IMR-90 (cell line): ENCODE results near the gene DPYD. TPM values are rescaled to one million over a fixed set of nuclear protein-coding genes. Genes with fewer than 3 reads are reported as not detected.
A peak's percentile ranks its signal among the peaks of the same experiment; 100 is the strongest.

Experiments
- ATAC-seq: fragments of 200-7000 bp; cut with Tn5 transposase; 2 replicates; pipeline ENCODE4 v1.9.1; 2020; ENCODE audit warnings: low read depth, mild to moderate bottlenecking, moderate library complexity
- BruUV-seq: library from RNA; stranded (reverse); fragments of 400-500 nt; replicated peaks from 2 replicates; lab custom pipeline; 2021; lab: Mats Ljungman, UMichigan
- CTCF ChIA-PET: fragments of 300-600 bp; formaldehyde crosslinking; extraction: SDS; loops from one replicate; lab custom pipeline; 2021; ENCODE audit warnings: antibody characterized with exemption; lab: Yijun Ruan, JAX
- POLR2A ChIA-PET: fragments of 300-600 bp; sonication (Branson Sonifier 250); formaldehyde crosslinking; loops from one replicate; lab custom pipeline; 2022; ENCODE audit warnings: antibody characterized with exemption; ENCODE audit not compliant: unreplicated experiment; lab: Charles Lee
- DNase-seq: peaks from one replicate; pipeline ENCODE4 v3.0.0; 2013
- H2AFZ ChIP-seq: replicated peaks from 2 replicates; pipeline ENCODE3; 2013; ENCODE audit warnings: low read length, mild to moderate bottlenecking; ENCODE audit not compliant: poor library complexity
- H2AK5ac ChIP-seq: 2 replicates; pipeline ENCODE4 v1.6.1; 2013; ENCODE audit warnings: low read depth, low read length, inconsistent platforms
- H2AK9ac ChIP-seq: replicated peaks from 2 replicates; pipeline ENCODE3; 2013; ENCODE audit warnings: mild to moderate bottlenecking, low read depth, low read length, moderate library complexity; ENCODE audit not compliant: poor library complexity
- H2BK120ac ChIP-seq: 2 replicates; pipeline ENCODE4 v1.6.1; 2013; ENCODE audit warnings: low read depth, low read length, inconsistent platforms
- H2BK15ac ChIP-seq: 3 replicates; pipeline ENCODE4 v1.6.1; 2013; ENCODE audit warnings: low read depth, low read length, inconsistent platforms
- H2BK20ac ChIP-seq: 2 replicates; pipeline ENCODE4 v1.6.1; 2013; ENCODE audit warnings: low read depth, mild to moderate bottlenecking, inconsistent platforms, low read length, moderate library complexity
- H2BK5ac ChIP-seq: 2 replicates; pipeline ENCODE4 v1.6.1; 2013; ENCODE audit warnings: mild to moderate bottlenecking, low read depth, low read length, inconsistent platforms; ENCODE audit not compliant: poor library complexity, severe bottlenecking
- H3K14ac ChIP-seq: replicated peaks from 2 replicates; pipeline ENCODE4 v1.6.1; 2013; ENCODE audit warnings: low read depth, low read length, inconsistent platforms
- H3K18ac ChIP-seq: 2 replicates; pipeline ENCODE4 v1.6.1; 2013; ENCODE audit warnings: low read depth, low read length, control low read depth
- H3K23ac ChIP-seq: 2 replicates; pipeline ENCODE4 v1.6.1; 2013; ENCODE audit warnings: low read depth, low read length, inconsistent platforms
- H3K27ac ChIP-seq: 2 replicates; pipeline ENCODE4 v1.5.1; 2013; ENCODE audit warnings: mild to moderate bottlenecking, control low read depth, low read length; ENCODE audit not compliant: insufficient read depth
- H3K27me3 ChIP-seq: 2 replicates; pipeline ENCODE4 v1.6.1; 2013; ENCODE audit warnings: low read length; ENCODE audit not compliant: control insufficient read depth, insufficient read depth
- H3K36me3 ChIP-seq: 2 replicates; pipeline ENCODE4 v1.6.1; 2013; ENCODE audit warnings: low read length, mixed read lengths; ENCODE audit not compliant: control insufficient read depth, insufficient read depth
- H3K4ac ChIP-seq: 2 replicates; pipeline ENCODE4 v1.6.1; 2013; ENCODE audit warnings: low read depth, low read length, inconsistent platforms
- H3K4me1 ChIP-seq: 2 replicates; pipeline ENCODE4 v1.6.1; 2013; ENCODE audit warnings: low read length, mixed read lengths; ENCODE audit not compliant: control insufficient read depth, insufficient read depth
- H3K4me2 ChIP-seq: 2 replicates; pipeline ENCODE4 v1.6.1; 2013; ENCODE audit warnings: low read depth, mild to moderate bottlenecking, control low read depth, low read length, moderate library complexity
- H3K4me3 ChIP-seq: 2 replicates; pipeline ENCODE4 v1.5.1; 2013; ENCODE audit warnings: low read depth, mild to moderate bottlenecking, control low read depth, low read length, moderate library complexity; ENCODE audit not compliant: insufficient read depth
- H3K56ac ChIP-seq: 2 replicates; pipeline ENCODE4 v1.6.1; 2013; ENCODE audit warnings: low read length, inconsistent platforms; ENCODE audit not compliant: insufficient read depth; ENCODE audit errors: extremely low read depth
- H3K79me1 ChIP-seq, 2 experiments: 2 replicates each; pipeline ENCODE4 v1.6.1; 2013; ENCODE audit warnings: low read length in 2 of 2, inconsistent platforms in 1 of 2, low read depth in 1 of 2
- H3K9ac ChIP-seq: 2 replicates; pipeline ENCODE4 v1.6.1; 2013; ENCODE audit warnings: low read depth, low read length, control low read depth
- H3K9me1 ChIP-seq: 2 replicates; pipeline ENCODE4 v1.6.1; 2013; ENCODE audit warnings: low read length, inconsistent platforms; ENCODE audit not compliant: insufficient read depth
- H3K9me3 ChIP-seq: 2 replicates; pipeline ENCODE4 v1.6.1; 2013; ENCODE audit warnings: low read length; ENCODE audit not compliant: control insufficient read depth, insufficient read depth
- H4K20me1 ChIP-seq: 2 replicates; pipeline ENCODE4 v1.6.1; 2013; ENCODE audit warnings: low read length, inconsistent platforms; ENCODE audit not compliant: insufficient read depth
- H4K5ac ChIP-seq: 2 replicates; pipeline ENCODE4 v1.6.1; 2013; ENCODE audit warnings: mild to moderate bottlenecking, low read depth, low read length, control low read depth
- H4K8ac ChIP-seq, 2 experiments: 2 replicates each; pipeline ENCODE4 v1.6.1; 2013; ENCODE audit warnings: low read depth in 2 of 2, low read length in 2 of 2, control low read depth in 1 of 2, inconsistent platforms in 1 of 2
- H4K91ac ChIP-seq: 2 replicates; pipeline ENCODE4 v1.6.1; 2013; ENCODE audit warnings: low read depth, low read length, inconsistent platforms; ENCODE audit not compliant: insufficient read depth
- BHLHE40 ChIP-seq: fragments of 150-350 bp; IDR thresholded peaks from 2 replicates; pipeline ENCODE4 v1.6.1; 2016; ENCODE audit warnings: mild to moderate bottlenecking, low read depth, low read length
- CEBPB ChIP-seq: IDR thresholded peaks from 2 replicates; pipeline ENCODE4 v1.6.1; 2012; ENCODE audit warnings: low read depth, low read length, improper control_type of control experiment
- CHD1 ChIP-seq: IDR thresholded peaks from 2 replicates; pipeline ENCODE4 v1.6.1; 2012; ENCODE audit warnings: low read depth, low read length, improper control_type of control experiment
- CTCF ChIP-seq: conservative IDR thresholded peaks from 2 replicates; pipeline ENCODE4 v1.5.1; 2012; ENCODE audit warnings: mild to moderate bottlenecking, low read depth, low read length, improper control_type of control experiment
- ELK1 ChIP-seq: fragments of 150-350 bp; IDR thresholded peaks from 2 replicates; pipeline ENCODE4 v1.6.1; 2016; ENCODE audit warnings: low read depth, mild to moderate bottlenecking, low read length, moderate library complexity, borderline replicate concordance
- FOS ChIP-seq: fragments of 150-350 bp; IDR thresholded peaks from 2 replicates; pipeline ENCODE4 v1.6.1; 2016; ENCODE audit warnings: low read depth, low read length
- MAFK ChIP-seq: IDR thresholded peaks from 2 replicates; pipeline ENCODE4 v1.6.1; 2012; ENCODE audit warnings: low read depth, low read length, improper control_type of control experiment
- MAZ ChIP-seq: IDR thresholded peaks from 2 replicates; pipeline ENCODE4 v1.6.1; 2012; ENCODE audit warnings: low read depth, mild to moderate bottlenecking, low read length, improper control_type of control experiment, moderate library complexity, borderline replicate concordance
- MXI1 ChIP-seq: IDR thresholded peaks from 2 replicates; pipeline ENCODE4 v1.6.1; 2012; ENCODE audit warnings: low read depth, mild to moderate bottlenecking, low read length, moderate library complexity, borderline replicate concordance
- NFE2L2 ChIP-seq: fragments of 150-350 bp; IDR thresholded peaks from 2 replicates; pipeline ENCODE4 v1.6.1; 2016; ENCODE audit warnings: low read depth, mild to moderate bottlenecking, low read length
- POLR2A ChIP-seq: IDR thresholded peaks from 2 replicates; pipeline ENCODE4 v1.6.1; 2012; ENCODE audit warnings: mild to moderate bottlenecking, low read depth, low read length
- RAD21 ChIP-seq: IDR thresholded peaks from 2 replicates; pipeline ENCODE4 v1.6.1; 2012; ENCODE audit warnings: low read length, improper control_type of control experiment
- RCOR1 ChIP-seq: IDR thresholded peaks from 2 replicates; pipeline ENCODE4 v1.6.1; 2012; ENCODE audit warnings: mild to moderate bottlenecking, low read length, improper control_type of control experiment; ENCODE audit not compliant: insufficient replicate concordance
- RFX5 ChIP-seq: IDR thresholded peaks from 2 replicates; pipeline ENCODE4 v1.8.0; 2012; ENCODE audit warnings: low read depth, mild to moderate bottlenecking, low read length, moderate library complexity
- SMC3 ChIP-seq: fragments of 150-350 bp; IDR thresholded peaks from 2 replicates; pipeline ENCODE4 v1.6.1; 2016; ENCODE audit warnings: low read depth, mild to moderate bottlenecking, antibody characterized with exemption, low read length, moderate library complexity
- USF2 ChIP-seq: fragments of 150-350 bp; IDR thresholded peaks from 2 replicates; pipeline ENCODE4 v1.6.1; 2017; ENCODE audit warnings: mild to moderate bottlenecking, antibody characterized with exemption, low read length, low read depth
- WGBS, 2 experiments: methylation state at CpG; one replicate each; pipeline versions ENCODE4 v1.1.5 to v1.1.7; 2013; ENCODE audit warnings: missing lambda C conversion rate in 2 of 2; ENCODE audit not compliant: insufficient read length in 1 of 2; ENCODE audit errors: extremely low coverage in 2 of 2; 5-methylcytosine and 5-hydroxymethylcytosine counted together
- dilution Hi-C: fragments of 300-500 bp; cut with HindIII; formaldehyde crosslinking; loops from one replicate; pipeline ENCODE4 v1.14.3; 2018; ENCODE audit warnings: low sequenced_read_pairs; ENCODE audit not compliant: unreplicated experiment
- in situ Hi-C: fragments of 300-500 bp; cut with MboI; formaldehyde crosslinking; loops from 3 replicates; pipeline ENCODE4 v1.14.3; 2019; ENCODE audit warnings: low sequenced_read_pairs, inconsistent platforms, mixed read lengths
- intact Hi-C: fragments of 100-400 bp; cut with micrococcal nuclease; formaldehyde crosslinking; loops from 2 replicates; pipeline ENCODE4 v1.10.0; 2022
- polyA plus RNA-seq, 3 experiments: library from polyadenylated mRNA; depleted of rRNA; stranded (reverse); fragments of >200 nt; gene quantifications; 2 replicates each; pipeline ENCODE4 v1.2.3, GENCODE V29; 2012; ENCODE audit warnings: low replicate concordance in 1 of 3
- total RNA-seq: library from RNA; depleted of rRNA; stranded (reverse); fragments of >200 nt; gene quantifications from 2 replicates; pipeline ENCODE4 v1.2.3, GENCODE V29; 2012

DPYD gene
- total and polyA plus RNA-seq, 2 of the 4 experiments (the other 2 are of a cell fraction) = 9.3 to 47.3 TPM

- Histone ChIP-seq H2BK120ac (peak overlapping the region; percentile 33; the same call in 1 of the 2 replicates), H2AFZ (no peak overlapping the region), H3K9me1 (no peaks in the 10 kb centered on the region), H3K18ac (peak overlapping the region; percentile 28; the same call in 1 of the 2 replicates), H2BK20ac (0 out of 2 replicates have a peak overlapping the region, but pooled peaks have one; percentile 32), H3K23ac (no peak overlapping the region), H3K56ac (no peak overlapping the region), H4K20me1 (no peaks in the 10 kb centered on the region), H3K9ac (no peak overlapping the region), H3K79me1 (0 out of 4 replicates have a peak, but pooled peaks cover 0 to 3% of the 10 kb centered on the region in 2 experiments), H2BK5ac (peak overlapping the region; percentile 71), H3K4me2 (peak overlapping the region; percentile 55; the same call in 1 of the 2 replicates), H4K91ac (no peak overlapping the region), H3K4me1 (no peaks in the 10 kb centered on the region; the same call in 1 of the 2 replicates), H3K27me3 (no peaks in the 10 kb centered on the region), H4K5ac (no peak overlapping the region), H3K4ac (no peak overlapping the region; the same call in 1 of the 2 replicates), H2AK9ac (no peak overlapping the region), H3K27ac (no peak overlapping the region), H3K4me3 (no peak overlapping the region), H2BK15ac (no peak overlapping the region), H3K36me3 (no peaks in the 10 kb centered on the region), H3K14ac (no peak overlapping the region), H2AK5ac (no peak overlapping the region; the same call in 1 of the 2 replicates), H4K8ac (peak overlapping the region in 1 of 2 experiments; percentile 6; a peak in 1 of 4 replicates), H3K9me3 (no peaks in the 10 kb centered on the region)
- dilution Hi-C loops (no loop called here), intact Hi-C loops (no loop called here), in situ Hi-C loops (no loop called here)
- no TSS peak for BruUV-seq
- no CpG with 5 or more reads among the region's 2 CpGs for WGBS, 2 experiments
- DNase-seq = peak; percentile 54
- POLR2A ChIA-PET = no interaction called here
- CTCF ChIA-PET = no interaction called here
- peak; percentile 57 for ATAC-seq
- TF ChIP-seq FOS (no peak), MAZ (no peak), NFE2L2 (no peak), CHD1 (no peak), MAFK (no peak), RFX5 (no peak), RAD21 (no peak), ELK1 (no peak), POLR2A (no peak), BHLHE40 (no peak), USF2 (no peak), CEBPB (no peak), CTCF (no peak), MXI1 (no peak), SMC3 (no peak), RCOR1 (no peak)
Measured at GRCh38 chr1:97739596-97740103, 181.2 kb downstream of the DPYD start.
